Effector memory CD4-positive, alpha-beta T cell (primary cell): ENCODE measurements around the gene PZP.

ENCODE experiments used
- DNase-seq, 3 donors: peaks; one replicate each; pipeline ENCODE4 v3.0.0-alpha.2; 2020
- H3K27ac ChIP-seq: 2 replicates; pipeline ENCODE4 v1.7.0; 2013; ENCODE audit warnings: mild to moderate bottlenecking, low read length, moderate library complexity; ENCODE audit not compliant: insufficient read depth, poor library complexity, severe bottlenecking
- H3K27me3 ChIP-seq: replicated peaks from 2 replicates; pipeline ENCODE4 v1.7.0; 2013; ENCODE audit warnings: mild to moderate bottlenecking, low read length; ENCODE audit not compliant: insufficient read depth, control insufficient read depth, poor library complexity, severe bottlenecking
- H3K36me3 ChIP-seq: 2 replicates; pipeline ENCODE4 v1.7.0; 2013; ENCODE audit warnings: mild to moderate bottlenecking, low read length, moderate library complexity; ENCODE audit not compliant: control insufficient read depth, insufficient read depth
- H3K4me1 ChIP-seq: 2 replicates; pipeline ENCODE4 v1.7.0; 2013; ENCODE audit warnings: low read length, mild to moderate bottlenecking; ENCODE audit not compliant: control insufficient read depth, insufficient read depth, poor library complexity, severe bottlenecking
- H3K4me3 ChIP-seq: 2 replicates; pipeline ENCODE4 v1.7.0; 2013; ENCODE audit warnings: low read length, low read depth, mild to moderate bottlenecking; ENCODE audit not compliant: insufficient read depth, poor library complexity, severe bottlenecking
- H3K9me3 ChIP-seq: 2 replicates; pipeline ENCODE4 v1.7.0; 2013; ENCODE audit warnings: mild to moderate bottlenecking, low read length, moderate library complexity; ENCODE audit not compliant: control insufficient read depth

Gene PZP

DNA sequence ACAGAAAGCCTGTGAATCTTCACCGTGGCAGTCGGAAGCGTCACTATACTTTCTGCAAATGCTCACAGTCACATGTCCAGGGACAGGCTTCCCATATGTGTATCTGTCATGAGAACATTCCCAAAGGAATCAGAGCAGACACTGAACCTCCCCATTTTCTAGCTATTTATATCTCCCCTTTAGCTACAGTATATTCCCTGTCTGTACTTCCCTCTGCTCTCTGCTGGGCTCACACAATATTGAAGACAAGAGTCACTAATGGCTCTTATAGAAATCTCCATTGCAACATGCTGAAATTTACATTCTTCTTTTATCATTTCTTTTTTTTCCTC, 100.7 kb downstream of the PZP start:
- Histone ChIP-seq H3K4me3 (no peak overlapping the region), H3K36me3 (no peaks in the 10 kb centered on the region), H3K9me3 (no peaks in the 10 kb centered on the region), H3K27me3 (no peaks in the 10 kb centered on the region), H3K27ac (no peak overlapping the region), H3K4me1 (no peaks in the 10 kb centered on the region)
- DNase-seq, result no peak

DNA sequence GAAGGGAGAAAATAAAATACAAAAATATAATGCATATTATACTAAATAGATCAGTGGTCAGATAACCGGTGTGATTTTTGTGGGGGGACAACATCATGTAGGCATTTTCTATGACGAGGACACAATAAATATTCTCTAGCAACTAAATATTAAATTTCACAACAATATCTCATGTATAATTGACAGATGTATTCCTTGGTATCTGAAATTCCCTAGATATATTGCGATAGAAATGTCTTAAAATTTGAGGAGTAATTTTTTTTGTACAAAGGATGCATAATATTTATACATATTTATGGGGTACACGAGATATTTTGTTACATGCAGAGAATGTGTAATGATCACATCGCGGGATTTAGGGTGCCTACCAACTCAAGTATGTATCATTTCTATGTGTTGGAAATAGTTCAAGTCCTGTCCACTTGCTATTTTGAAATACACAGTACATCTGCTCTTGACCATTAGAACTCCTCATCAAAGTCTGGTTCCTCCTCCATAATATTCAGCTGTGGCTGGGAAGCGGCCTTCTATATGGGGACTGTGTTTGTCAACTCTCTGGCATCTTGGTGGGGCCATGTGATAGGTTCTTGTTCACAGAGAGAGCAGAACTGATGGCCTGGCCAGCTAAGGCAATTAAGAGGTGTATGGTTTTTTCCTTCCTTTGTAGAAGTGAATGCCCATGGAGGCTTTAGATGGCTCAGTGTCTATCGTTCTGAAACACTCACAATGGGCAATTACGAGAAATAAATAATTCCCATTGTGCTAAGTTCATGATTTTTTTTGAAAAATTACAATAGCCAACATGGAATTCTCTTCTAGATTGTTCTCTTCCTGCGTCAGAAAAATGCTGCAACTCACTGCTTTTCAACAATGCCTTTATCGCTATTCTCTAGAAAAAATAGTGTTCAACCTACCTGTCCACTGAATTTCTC, 101.3 kb downstream of the PZP start:
- Histone ChIP-seq H3K27ac (no peak overlapping the region), H3K36me3 (no peaks in the 10 kb centered on the region), H3K4me1 (no peaks in the 10 kb centered on the region), H3K4me3 (no peak overlapping the region), H3K9me3 (no peaks in the 10 kb centered on the region), H3K27me3 (no peaks in the 10 kb centered on the region)
- DNase-seq, result no peak

DNA sequence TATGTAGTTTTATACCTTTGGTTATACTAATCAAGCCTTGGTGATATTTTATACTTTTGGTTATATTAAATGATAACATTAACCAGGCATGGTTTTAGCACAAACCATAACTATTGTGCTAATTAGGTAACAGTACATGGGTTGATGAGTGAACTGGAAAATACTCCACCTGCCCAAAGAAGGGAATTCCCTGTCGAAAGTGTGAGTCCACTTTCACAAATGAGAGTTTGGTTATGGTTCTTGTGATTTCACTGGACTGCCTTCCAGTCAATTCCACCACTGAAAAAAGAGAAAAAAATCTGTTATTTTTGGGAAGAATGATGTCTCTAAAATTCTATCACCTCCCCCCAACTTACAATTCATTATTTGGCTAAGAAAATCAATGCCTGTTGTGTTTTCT, 102.1 kb downstream of the PZP start:
- no peaks in the 10 kb centered on the region for H3K36me3 ChIP-seq

DNA sequence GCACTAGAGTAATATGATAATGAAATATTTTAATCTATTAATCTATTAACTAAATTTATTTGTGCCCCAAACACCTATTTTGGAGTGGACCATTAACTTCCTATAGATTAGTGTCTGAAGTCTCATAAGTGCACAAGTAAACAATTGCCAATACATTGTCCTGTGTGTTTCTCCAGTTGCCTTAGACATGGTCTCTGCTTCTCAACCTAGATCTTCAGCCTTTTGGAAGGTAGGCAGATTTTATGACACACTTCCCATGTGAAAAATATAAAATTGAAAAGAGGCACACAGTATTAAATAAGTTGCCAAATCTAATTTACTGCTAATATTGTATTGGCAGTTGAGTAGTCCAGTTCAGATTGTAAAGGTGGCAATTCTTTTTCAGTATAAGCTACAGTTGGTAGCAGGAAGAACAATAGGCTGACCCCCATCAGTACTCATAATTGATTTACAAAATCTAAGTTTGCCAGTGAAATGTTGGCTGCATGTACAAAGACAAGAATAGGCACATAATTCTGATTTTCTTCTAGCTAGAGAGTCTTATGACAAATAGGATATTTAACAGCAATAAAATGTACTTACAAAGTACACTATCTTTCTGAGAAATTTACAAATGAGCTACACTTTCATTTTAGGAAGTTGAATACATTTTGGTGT, 103.3 kb downstream of the PZP start:
- H3K4me3 ChIP-seq, result no peak overlapping the region
- no peaks in the 10 kb centered on the region for H3K9me3 ChIP-seq
- no peak overlapping the region for H3K27ac ChIP-seq
- H3K36me3 ChIP-seq, result no peaks in the 10 kb centered on the region
- no peaks in the 10 kb centered on the region for H3K4me1 ChIP-seq
- no peak for DNase-seq
- H3K27me3 ChIP-seq, result no peaks in the 10 kb centered on the region

More for the DNA sequence above, 102.1 kb downstream of the PZP start:
- no peak for DNase-seq
- H3K27me3 ChIP-seq, result no peaks in the 10 kb centered on the region
- no peaks in the 10 kb centered on the region for H3K9me3 ChIP-seq
- no peak overlapping the region for H3K27ac ChIP-seq
- H3K4me1 ChIP-seq, result no peaks in the 10 kb centered on the region
- no peak overlapping the region for H3K4me3 ChIP-seq

DNA sequence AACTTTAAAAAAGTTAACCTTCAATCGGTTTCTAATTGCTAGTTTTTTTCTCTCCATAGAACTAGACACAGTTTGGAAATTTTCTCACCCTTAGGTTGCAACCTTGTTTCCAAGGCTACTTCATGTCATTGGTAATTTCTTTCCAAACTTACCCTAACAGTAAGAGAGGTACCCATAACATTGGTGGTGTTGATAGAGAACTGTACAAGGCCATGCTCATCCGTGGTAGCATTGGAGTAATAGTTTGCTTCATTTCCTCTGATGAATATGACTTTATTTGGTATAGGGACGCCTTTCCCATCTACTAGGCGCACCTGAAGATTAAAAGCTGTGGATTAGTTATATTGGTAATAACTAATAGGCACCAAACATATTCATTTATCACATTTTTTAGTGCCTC, 104.1 kb downstream of the PZP start:
- no peaks in the 10 kb centered on the region for H3K27me3 ChIP-seq
- no peak overlapping the region for H3K4me3 ChIP-seq
- H3K36me3 ChIP-seq, result no peaks in the 10 kb centered on the region
- no peaks in the 10 kb centered on the region for H3K4me1 ChIP-seq
- no peak for DNase-seq
- H3K9me3 ChIP-seq, result no peaks in the 10 kb centered on the region
- no peak overlapping the region for H3K27ac ChIP-seq

DNA sequence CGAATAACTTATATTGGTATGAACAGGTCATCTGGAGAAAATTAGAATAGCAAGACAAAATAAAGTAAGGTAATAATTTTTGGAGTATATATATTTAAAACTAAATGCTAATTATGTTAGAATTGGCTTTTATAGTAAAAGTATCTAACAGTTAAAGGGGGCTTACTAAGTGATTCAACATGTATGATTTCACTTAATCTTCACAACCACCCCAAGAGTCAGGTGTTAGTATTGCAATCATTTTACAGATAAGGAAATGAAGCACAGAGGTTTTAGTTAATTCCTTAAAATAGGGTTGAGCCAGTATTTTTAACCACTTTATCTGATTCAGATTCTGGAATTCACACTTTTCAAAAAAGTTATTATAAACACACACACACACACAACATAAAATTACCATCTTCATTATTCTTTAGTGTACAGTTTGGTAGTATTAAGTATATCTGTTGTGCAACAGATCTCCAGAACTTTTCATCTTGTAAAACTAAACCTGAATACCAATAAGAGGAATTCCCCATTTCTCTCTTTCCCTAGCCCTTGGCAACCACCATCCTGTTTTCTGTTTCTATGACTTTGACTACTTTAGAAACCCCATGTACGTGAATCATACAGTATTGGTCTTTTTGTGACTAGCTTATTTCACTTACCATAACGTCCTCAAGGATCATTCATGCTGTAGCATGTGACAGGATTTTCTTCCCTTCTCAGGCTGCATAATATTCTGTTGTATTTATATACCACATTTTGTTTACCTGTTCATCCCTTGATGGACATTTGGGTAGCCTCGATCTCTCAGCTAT, 104.9 kb downstream of the PZP start:
- no peak overlapping the region for H3K4me3 ChIP-seq
- DNase-seq, result no peak
- H3K27me3 ChIP-seq, result no peaks in the 10 kb centered on the region
- H3K4me1 ChIP-seq, result no peaks in the 10 kb centered on the region
- no peaks in the 10 kb centered on the region for H3K36me3 ChIP-seq
- H3K9me3 ChIP-seq, result no peaks in the 10 kb centered on the region
- H3K27ac ChIP-seq, result no peak overlapping the region

DNA sequence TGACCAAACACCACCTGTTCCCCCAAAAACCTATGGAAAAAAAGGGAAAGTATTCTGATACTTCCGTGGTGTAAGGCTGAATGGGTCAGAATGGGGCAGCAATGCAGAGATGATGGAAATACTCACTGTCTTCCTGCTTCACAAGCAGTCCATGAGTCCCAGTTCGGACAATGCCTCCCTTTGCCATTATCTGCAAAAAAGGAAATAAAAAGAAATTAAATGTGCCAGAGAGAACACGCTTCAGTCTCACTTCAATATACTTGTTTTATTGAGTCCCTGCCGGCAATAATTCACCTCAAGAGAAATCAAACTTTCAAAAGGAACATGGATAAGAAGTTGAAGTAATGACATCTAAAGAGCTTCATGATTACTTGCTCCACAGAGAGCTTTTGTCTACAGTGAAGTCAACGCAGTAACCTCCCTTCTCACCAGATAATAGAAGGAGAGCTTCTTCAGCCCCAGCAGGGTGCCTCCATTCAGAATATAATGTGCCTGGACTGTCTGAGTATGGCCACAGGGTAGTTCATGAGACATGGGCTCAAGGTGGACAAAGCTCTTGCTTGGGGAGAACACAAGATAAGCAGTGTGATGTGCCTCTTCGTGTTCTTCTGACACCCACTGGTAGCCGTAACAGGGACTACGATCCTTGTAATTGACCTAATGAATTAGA, 107.0 kb downstream of the PZP start:
- no peak for DNase-seq
- no peak overlapping the region for H3K27ac ChIP-seq
- H3K4me3 ChIP-seq, result no peak overlapping the region
- no peaks in the 10 kb centered on the region for H3K36me3 ChIP-seq
- no peaks in the 10 kb centered on the region for H3K9me3 ChIP-seq
- H3K27me3 ChIP-seq, result no peaks in the 10 kb centered on the region
- no peaks in the 10 kb centered on the region for H3K4me1 ChIP-seq

DNA sequence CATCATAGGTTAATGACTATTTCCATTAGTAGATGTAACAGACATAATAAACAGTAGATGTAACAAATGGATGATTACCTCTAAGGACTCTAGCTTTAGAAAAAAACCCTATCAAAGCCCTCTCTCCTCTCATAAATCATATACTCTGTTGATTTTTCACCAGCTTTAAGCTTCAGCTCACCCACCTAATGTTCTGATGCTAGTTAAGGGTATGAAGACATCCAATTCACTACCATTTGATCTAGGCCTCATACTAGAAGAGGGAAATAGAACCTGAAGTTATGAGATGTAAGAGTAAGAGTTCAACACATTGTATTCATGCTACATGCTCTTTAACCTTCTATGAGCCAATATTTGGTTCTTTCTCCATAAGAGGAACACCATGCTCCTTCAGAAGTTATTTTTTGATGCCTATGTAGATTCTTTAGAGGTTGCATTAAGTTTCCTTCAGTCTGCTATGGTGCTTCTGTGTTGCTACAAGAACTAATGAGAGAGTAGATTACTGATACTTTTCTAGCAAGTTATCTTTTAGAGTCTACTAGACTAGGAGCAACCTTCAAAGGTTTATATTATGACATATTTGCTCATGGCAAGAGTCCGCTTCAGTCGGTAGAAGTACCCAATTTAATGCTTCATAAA, 108.5 kb downstream of the PZP start:
- Histone ChIP-seq H3K36me3 (no peaks in the 10 kb centered on the region), H3K4me3 (no peak overlapping the region), H3K9me3 (no peaks in the 10 kb centered on the region), H3K4me1 (no peaks in the 10 kb centered on the region), H3K27ac (no peak overlapping the region), H3K27me3 (no peaks in the 10 kb centered on the region)
- no peak for DNase-seq
